Right atrium auricular region (tissue), 2 donors: ENCODE results near the gene MICAL3. TPM values are rescaled to one million over a fixed set of nuclear protein-coding genes. Genes with fewer than 3 reads are reported as not detected.

Experiments
- DNase-seq: peaks from one replicate; pipeline ENCODE4 v3.0.0-alpha.2; 2019; ENCODE audit warnings: low spot score
- H3K27ac ChIP-seq, 2 donors: fragments of 200-600 bp; sonication (generic); 1 replicate in 1 of 2; 2 replicates in 1 of 2; pipeline ENCODE4 v1.5.1; 2016 to 2019
- H3K27me3 ChIP-seq, 2 donors: fragments of 200-600 bp; sonication (generic); one replicate each; pipeline versions ENCODE4 v1.5.1 to v1.6.0; 2017 to 2019
- H3K36me3 ChIP-seq: fragments of 200-600 bp; sonication (generic); one replicate; pipeline ENCODE4 v1.5.1; 2016
- H3K4me1 ChIP-seq, 2 donors: fragments of 200-600 bp; sonication (generic); one replicate each; pipeline versions ENCODE4 v1.5.1 to v1.6.0; 2017 to 2019
- H3K4me3 ChIP-seq, 2 donors: fragments of 200-600 bp; sonication (generic); 1 replicate in 1 of 2; 2 replicates in 1 of 2; pipeline ENCODE4 v1.5.1; 2017 to 2019; ENCODE audit warnings: mild to moderate bottlenecking in 1 of 2, moderate library complexity in 1 of 2
- H3K9me3 ChIP-seq, 2 donors: fragments of 200-600 bp; sonication (generic); one replicate each; pipeline ENCODE4 v1.5.1; 2019
- CTCF ChIP-seq, 2 donors: fragments of 200-600 bp; sonication (generic); IDR thresholded peaks; one replicate each; pipeline ENCODE4 v1.5.1; 2019; ENCODE audit warnings: antibody characterized with exemption in 2 of 2
- total RNA-seq, 2 donors: library from RNA; depleted of rRNA; stranded (reverse); fragments of >200 nt; gene quantifications; one replicate each; pipeline ENCODE4 v1.1.0, GENCODE V29; 2016

MICAL3 gene
- total RNA-seq, 2 donors from 2014 or later = 42.5 to 45.1 TPM

- no peak for TF ChIP-seq CTCF (IDR thresholded peaks at IDR 0.05)
- H3K36me3 ChIP-seq = peaks cover 75% of the 10 kb centered on the region
- DNase-seq = no peak
- H3K9me3 ChIP-seq = no peaks in the 10 kb centered on the region
- H3K4me1 ChIP-seq = peaks cover 0 to 8% of the 10 kb centered on the region in 2 donors
- H3K27ac ChIP-seq = peak overlapping the region; percentile 62 to 70
- H3K27me3 ChIP-seq = no peaks in the 10 kb centered on the region
- no peak overlapping the region for H3K4me3 ChIP-seq
Observed at GRCh38 chr22:17866621-17867020, 157.7 kb downstream of the MICAL3 start.

GRCh38 chr22:17866127-17866526 lies 158.2 kb downstream of the MICAL3 start:
- TF ChIP-seq CTCF (IDR thresholded peaks at IDR 0.05) = no peak
- H3K9me3 ChIP-seq = no peaks in the 10 kb centered on the region
- H3K27ac ChIP-seq = peak overlapping the region; percentile 23 to 70
- H3K4me3 ChIP-seq = no peak overlapping the region
- DNase-seq = no peak
- H3K4me1 ChIP-seq = peaks cover 0 to 8% of the 10 kb centered on the region in 2 donors
- H3K27me3 ChIP-seq = no peaks in the 10 kb centered on the region
- H3K36me3 ChIP-seq = peaks cover 70% of the 10 kb centered on the region

GRCh38 chr22:17865183-17866055 lies 158.9 kb downstream of the MICAL3 start:
- H3K36me3 ChIP-seq = peaks cover 63% of the 10 kb centered on the region

GRCh38 chr22:17864398-17865182 lies 159.8 kb downstream of the MICAL3 start:
- Histone ChIP-seq H3K4me1 (peaks cover 0 to 15% of the 10 kb centered on the region in 2 donors), H3K27ac (no peak overlapping the region), H3K4me3 (no peak overlapping the region), H3K9me3 (no peaks in the 10 kb centered on the region), H3K36me3 (peaks cover 55% of the 10 kb centered on the region), H3K27me3 (no peaks in the 10 kb centered on the region)
- no peak for TF ChIP-seq CTCF (IDR thresholded peaks at IDR 0.05)
- DNase-seq = no peak

More at GRCh38 chr22:17865183-17866055, 158.9 kb downstream of the MICAL3 start:
- H3K4me1 ChIP-seq = peaks cover 0 to 8% of the 10 kb centered on the region in 2 donors
- no peaks in the 10 kb centered on the region for H3K9me3 ChIP-seq
- H3K27me3 ChIP-seq = no peaks in the 10 kb centered on the region
- peak overlapping the region; percentile 23 to 70 for H3K27ac ChIP-seq
- no peak for TF ChIP-seq CTCF (IDR thresholded peaks at IDR 0.05)
- H3K4me3 ChIP-seq = no peak overlapping the region
- DNase-seq = no peak

GRCh38 chr22:17862646-17863181 lies 161.6 kb downstream of the MICAL3 start:
- Histone ChIP-seq H3K36me3 (peaks cover 41% of the 10 kb centered on the region), H3K27ac (no peak overlapping the region)
- no peak for DNase-seq

More at GRCh38 chr22:17862646-17863181, 161.6 kb downstream of the MICAL3 start:
- no peak for TF ChIP-seq CTCF (IDR thresholded peaks at IDR 0.05)
- Histone ChIP-seq H3K27me3 (no peaks in the 10 kb centered on the region), H3K4me3 (no peak overlapping the region), H3K9me3 (no peaks in the 10 kb centered on the region), H3K4me1 (peaks cover 0 to 26% of the 10 kb centered on the region in 2 donors)
